GM21786 (cell line): ENCODE results near the gene LCP2.

Experiments used
- ATAC-seq: cut with Tn5 transposase; IDR thresholded peaks from one replicate; pipeline ENCODE4 v1.9.1; 2021; ENCODE audit not compliant: unreplicated experiment

Gene LCP2

DNA sequence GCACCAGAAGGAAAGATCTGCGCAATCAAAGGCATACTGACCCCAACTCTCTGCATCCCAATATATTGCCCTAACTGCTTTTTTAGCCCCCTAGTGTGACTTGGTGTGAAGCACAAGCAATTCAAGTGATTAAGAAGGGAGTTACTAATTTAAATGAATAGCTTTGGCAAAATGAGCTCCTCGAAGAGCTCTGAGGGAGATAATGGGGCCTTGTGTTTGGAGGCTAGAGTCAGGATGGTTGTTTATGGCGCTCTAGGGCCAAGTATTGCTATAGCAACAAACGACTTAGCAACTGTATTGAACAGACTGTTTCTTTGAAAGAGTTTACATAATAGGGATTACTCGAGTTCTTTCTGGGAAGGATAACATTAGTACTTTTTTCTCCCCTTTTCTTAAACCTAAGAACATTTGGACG lies 76.2 kb downstream of the LCP2 start:
- no peak for ATAC-seq

DNA sequence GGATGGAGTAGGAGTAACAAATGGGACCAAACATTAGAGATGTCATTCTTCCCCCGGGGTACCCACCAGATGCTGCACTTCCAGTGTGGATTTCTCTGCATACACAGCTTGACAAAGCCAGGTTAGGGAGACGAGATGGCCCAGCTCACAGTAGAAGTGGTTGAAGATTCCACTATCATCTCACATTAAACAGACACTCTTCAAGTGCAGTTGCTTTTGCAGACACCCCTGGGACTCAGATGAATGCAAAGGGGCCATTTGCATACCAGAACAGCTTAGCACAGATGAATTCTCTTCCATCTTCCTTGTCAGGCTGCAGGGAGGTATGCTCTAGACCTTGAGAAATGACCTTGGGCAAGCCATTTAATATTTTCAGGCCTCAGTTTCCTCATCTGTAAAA lies 77.4 kb downstream of the LCP2 start:
- no peak for ATAC-seq

DNA sequence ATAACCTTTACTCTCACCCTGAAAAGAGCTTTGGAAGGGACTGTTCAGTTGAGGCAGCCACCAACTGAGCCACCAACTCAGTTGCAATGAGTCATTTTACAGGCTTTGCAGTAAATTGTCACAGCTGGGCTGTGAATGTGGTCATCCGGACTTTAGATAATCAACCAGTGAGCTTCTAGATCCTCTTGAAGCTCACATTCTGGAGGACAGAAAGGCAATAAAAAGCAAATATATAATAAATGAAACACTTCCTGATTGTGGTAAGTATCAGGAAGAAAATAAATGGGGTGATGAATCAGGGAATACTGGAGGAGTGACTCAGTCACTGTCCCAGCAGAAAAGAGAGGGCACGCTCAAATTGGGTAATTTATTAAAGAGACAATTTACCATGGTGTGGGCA lies 78.0 kb downstream of the LCP2 start:
- no peak for ATAC-seq

DNA sequence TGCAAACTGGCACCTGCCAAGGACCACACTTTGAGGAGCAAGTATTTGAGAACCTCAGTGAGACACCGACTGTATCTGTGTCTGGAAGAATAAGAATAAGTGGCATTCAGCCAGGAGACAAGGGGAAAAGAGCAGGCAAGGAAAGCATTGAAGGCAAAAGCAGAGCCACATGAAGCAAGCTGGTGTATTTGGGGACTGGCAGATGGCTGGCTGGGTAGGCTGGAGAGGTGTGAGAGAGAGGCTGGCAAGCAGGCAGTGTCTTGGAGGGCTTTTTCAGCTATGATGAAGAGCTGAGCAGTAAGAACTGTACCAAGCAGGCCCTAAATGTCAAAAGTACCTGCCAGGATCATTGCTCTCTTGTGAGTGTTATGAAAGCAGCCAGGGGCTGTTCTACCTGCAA lies 78.9 kb downstream of the LCP2 start:
- ATAC-seq = no peak

DNA sequence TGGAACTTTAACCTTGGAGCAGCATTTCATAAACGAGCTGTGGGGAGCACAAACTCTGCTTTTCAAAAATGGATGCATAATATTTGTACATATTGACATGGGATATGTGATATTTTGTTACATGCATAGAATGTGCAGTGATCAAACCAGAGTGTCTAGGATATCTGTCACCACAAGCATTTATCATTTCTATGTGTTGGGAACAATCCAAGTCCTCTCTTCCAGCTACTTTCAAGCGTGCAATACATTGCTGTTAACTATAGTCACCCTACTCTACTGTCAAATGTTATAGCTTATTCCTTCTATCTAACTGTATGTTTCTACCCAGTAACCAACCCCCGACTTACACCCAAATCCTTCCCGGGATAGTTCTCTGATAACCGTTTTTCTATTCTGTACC lies 79.7 kb downstream of the LCP2 start:
- no peak for ATAC-seq

DNA sequence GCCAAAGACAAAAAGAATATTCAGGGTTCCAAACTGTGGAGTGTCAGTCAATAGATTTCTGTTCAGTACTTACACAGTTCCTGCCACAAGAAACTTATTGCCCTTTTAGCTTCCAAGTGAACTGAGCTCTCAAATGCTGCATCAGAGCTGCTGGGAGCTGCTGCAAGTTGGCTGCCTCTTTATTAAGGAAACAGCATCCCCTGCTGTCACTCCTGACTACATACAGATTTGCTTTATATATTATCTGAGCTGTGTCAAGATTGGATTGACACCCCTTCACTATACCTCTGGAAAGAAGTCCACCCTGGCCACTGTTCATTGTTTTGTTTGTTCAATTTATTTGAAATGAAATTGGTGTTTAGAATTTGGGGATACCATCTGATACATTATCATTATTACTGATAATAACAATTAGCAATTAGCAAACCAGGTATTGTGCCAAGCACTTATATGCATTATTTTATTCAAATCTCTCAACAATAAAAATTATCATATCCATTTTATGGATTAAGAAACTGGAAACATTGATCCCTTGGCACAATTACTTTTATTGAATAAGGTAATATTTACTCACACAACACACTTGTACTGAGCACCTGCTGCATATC lies 81.2 kb downstream of the LCP2 start:
- ATAC-seq = no peak

DNA sequence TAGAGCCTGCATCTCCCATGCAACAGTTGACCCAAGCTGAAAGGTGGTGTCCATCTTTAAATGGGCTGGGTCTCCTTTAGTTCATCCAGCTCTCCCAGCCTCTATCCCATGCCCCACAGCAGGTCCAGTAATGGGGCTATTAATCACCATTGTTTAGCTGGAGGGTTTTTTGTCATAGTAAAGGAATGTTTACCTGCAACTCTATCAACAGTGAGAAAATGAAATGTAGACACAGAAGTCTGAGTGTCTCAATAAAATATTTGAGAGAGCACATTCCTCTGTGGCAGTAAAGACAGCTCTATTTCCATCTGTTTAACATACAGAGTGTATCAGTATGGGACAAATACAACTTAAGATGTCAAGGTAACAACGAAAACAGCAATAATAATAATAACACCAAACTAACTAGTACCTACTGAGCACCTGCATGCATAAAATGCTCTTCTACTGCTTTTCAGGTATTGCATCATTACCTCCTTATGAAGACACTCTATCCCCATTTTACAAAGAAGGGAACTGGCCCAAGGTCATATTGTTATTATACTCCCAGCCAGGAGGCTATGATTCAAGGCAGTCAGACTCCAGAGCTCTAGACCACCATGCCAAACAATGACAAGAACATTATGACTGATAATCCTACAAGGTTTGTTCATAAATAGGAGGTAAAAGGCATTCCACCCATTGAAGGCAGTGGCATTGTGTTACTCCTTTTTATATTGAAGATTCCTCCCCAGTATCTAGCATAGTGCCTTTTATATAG lies 85.8 kb downstream of the LCP2 start:
- ATAC-seq = no peak

DNA sequence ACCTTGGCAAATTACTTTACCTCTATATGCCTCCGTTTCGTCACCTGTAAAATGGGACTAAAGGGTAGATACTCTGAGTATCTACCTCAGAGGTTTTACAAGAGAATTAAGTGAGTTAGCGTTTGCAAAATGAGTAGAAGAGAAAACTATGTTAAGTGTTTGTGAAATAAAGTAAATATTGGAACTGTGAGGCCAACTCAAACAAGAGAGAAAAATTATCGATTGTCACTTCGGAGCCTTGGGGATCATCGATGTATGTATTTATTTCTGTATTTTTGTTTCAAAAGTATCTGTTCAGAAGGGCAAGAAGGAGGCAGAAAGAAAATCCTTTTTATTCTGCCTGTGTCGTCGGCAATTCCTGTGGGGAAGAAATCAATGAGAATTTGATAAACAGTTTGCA lies 90.6 kb downstream of the LCP2 start:
- ATAC-seq = no peak

DNA sequence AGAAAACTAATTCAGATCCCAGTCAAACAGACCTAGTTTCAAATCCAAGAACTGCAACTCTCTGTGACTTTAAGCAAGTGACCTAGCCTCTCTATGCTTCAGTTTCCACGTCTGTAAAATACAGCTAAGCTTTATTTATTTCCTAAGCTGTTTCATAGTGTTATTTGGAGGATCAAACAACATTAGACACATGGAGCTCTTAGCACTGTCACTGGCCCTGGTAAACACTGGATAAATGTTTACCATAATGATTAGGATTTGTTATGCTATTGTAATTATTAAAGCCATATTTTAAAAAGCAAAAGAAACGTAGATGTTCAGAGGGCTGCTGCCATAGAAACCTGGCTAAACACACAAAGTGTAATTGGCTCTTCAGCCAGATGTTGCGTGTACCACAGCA lies 91.4 kb downstream of the LCP2 start:
- ATAC-seq = no peak

DNA sequence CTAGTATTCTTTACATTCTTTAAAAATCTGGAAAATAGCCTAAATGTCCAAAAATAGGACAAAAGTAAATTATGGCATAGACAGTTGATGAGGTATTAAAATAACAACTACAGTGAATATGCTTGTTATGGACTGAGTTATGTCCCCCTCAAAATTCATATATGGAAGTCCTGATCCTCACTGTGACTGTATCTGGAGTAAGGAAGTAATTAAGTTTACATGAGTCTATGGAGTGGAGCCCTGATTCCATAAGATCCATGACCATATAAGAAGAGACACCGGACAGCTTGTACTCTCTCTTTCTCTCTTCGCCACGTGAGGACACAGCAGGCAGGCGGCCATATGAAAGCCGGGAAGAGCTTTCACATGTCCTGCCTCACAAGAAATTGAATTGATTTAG lies 93.4 kb downstream of the LCP2 start:
- no peak for ATAC-seq

DNA sequence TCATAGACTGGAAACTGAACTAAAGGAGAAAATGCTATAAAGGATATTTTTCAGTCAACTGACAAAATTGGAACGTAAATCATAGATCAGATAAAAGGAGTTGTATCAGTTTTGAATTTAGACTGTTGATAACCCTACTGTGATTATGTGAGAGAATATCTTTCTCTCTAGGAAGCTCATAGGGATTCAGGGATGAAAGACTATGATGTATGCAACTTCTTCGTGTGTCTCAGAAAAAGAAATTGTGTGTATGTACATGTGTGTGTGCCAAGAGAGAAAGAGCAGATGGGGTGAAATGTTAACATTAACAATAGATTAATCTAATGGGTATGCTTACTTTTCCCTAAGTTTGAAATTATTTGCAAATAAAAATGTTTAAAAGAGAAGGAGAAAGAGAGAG lies 95.5 kb downstream of the LCP2 start:
- no peak for ATAC-seq

DNA sequence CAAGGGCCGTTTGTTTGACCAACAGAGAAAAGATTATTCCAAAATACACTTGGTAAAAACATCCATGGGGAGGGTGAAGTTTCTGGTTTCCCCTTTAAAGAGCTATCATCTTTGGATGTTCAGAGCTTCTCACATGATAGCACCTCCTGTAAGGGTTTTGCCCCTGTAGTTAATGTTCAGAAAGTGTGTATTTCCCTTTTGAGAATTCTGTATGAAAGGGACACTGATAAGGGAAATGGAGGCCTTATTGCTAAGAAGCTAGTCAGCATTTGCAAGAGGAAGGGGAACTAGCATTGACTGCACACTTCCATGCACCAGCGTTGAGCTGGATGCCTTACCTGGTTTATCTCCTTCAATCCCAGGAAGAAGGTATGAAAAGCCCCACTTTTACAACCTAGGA lies 96.3 kb downstream of the LCP2 start:
- ATAC-seq = no peak

DNA sequence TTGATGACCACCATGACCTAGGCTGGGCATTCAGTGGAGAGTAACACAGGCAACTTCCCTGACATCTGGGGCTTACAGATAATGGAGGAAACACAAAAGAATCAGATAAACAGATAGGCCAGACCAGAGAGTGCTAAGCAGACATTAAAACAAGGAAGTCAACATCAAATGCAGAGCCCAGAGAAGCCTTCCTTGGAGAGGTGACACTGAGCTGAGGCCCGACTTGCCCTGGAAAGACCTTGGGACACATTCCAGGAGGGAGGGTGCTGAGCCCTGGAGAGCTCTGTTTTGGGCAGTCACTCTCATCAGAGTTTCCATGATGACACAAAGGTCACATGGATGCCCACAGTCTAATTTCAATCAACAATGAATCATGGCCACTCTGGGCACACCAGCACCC lies 96.7 kb downstream of the LCP2 start:
- no peak for ATAC-seq
